Esophagus muscularis mucosa (tissue), 4 donors: ENCODE measurements around the gene CRTC1. TPM values are rescaled to one million over a fixed set of nuclear protein-coding genes. Genes with fewer than 3 reads are reported as not detected.

Experiments used
- DNase-seq: peaks from one replicate; pipeline ENCODE4 v3.0.0-alpha.2; 2017; ENCODE audit errors: extremely low spot score
- H3K27ac ChIP-seq, 4 donors: fragments of 200-600 bp; sonication (generic); replicated peaks in 1 of 4; 1 replicate in 3 of 4; 2 replicates in 1 of 4; pipeline ENCODE4 v1.5.1; 2016 to 2019; ENCODE audit warnings: mild to moderate bottlenecking in 1 of 4
- H3K27me3 ChIP-seq, 4 donors: fragments of 200-600 bp; sonication (generic); one replicate each; pipeline versions ENCODE4 v1.5.1 to v1.6.0; 2016 to 2019
- H3K36me3 ChIP-seq, 4 donors: fragments of 200-600 bp; sonication (generic); one replicate each; pipeline ENCODE4 v1.5.1; 2016 to 2019
- H3K4me1 ChIP-seq, 4 donors: fragments of 200-600 bp; sonication (generic); one replicate each; pipeline ENCODE4 v1.5.1; 2016 to 2019
- H3K4me3 ChIP-seq, 4 donors: fragments of 200-600 bp; sonication (generic); 1 replicate in 2 of 4; 2 replicates in 2 of 4; pipeline ENCODE4 v1.5.1; 2016 to 2019; ENCODE audit warnings: mild to moderate bottlenecking in 4 of 4, moderate library complexity in 1 of 4
- H3K9me3 ChIP-seq, 4 donors: fragments of 200-600 bp; sonication (generic); 1 replicate in 3 of 4; 2 replicates in 1 of 4; pipeline ENCODE4 v1.5.1; 2016 to 2019
- EP300 ChIP-seq: sonication (generic); formaldehyde crosslinking; IDR thresholded peaks from one replicate; pipeline ENCODE4 v1.6.1; 2017; ENCODE audit warnings: antibody characterized with exemption
- POLR2A ChIP-seq: fragments of 450-650 bp; IDR thresholded peaks from one replicate; pipeline ENCODE4 v1.6.1; 2017; ENCODE audit warnings: antibody characterized with exemption, moderate library complexity, mild to moderate bottlenecking, low read depth
- POLR2AphosphoS5 ChIP-seq, 2 donors: sonication (generic); formaldehyde crosslinking; IDR thresholded peaks; one replicate each; pipeline ENCODE4 v1.6.1; 2017; ENCODE audit warnings: antibody characterized with exemption in 2 of 2
- WGBS: methylation state at CpG from one replicate; pipeline ENCODE4 v1.1.5; 2018; 5-methylcytosine and 5-hydroxymethylcytosine counted together
- intact Hi-C: fragments of 100-400 bp; cut with DNase I; formaldehyde crosslinking; loops from one replicate; pipeline ENCODE4 v1.15.1; 2023
- total RNA-seq, 4 donors: library from RNA; depleted of rRNA; stranded (reverse); fragments of >200 nt; gene quantifications; one replicate each; pipeline versions ENCODE4 v1.1.0 to v1.2.1, GENCODE V29; 2016
- TF ChIP-seq, protein P1 (sequence below), 3 experiments: fragments of 200-600 bp in 2 of 3; fragments of 450-650 bp in 1 of 3; sonication (generic) in 2 of 3; IDR thresholded peaks; one replicate each; pipeline ENCODE4 v1.5.1; 2017 to 2019; ENCODE audit warnings: antibody characterized with exemption in 3 of 3, mild to moderate bottlenecking in 2 of 3, moderate library complexity in 1 of 3

Gene CRTC1
- total RNA-seq, 4 donors from 2014 or later: 5.3 to 10.1 (median 6.6) TPM

GRCh38 chr19:18792661-18793060 is 109.2 kb downstream of the CRTC1 start:
- intact Hi-C loops: no loop called here
- Histone ChIP-seq H3K27me3 (peaks cover 12 to 97% (median 45%) of the 10 kb centered on the region in 4 donors), H3K36me3 (no peaks in the 10 kb centered on the region), H3K4me1 (peaks cover 29 to 44% (median 43%) of the 10 kb centered on the region in 4 donors), H3K4me3 (no peak overlapping the region), H3K27ac (no peak overlapping the region), H3K9me3 (no peaks in the 10 kb centered on the region)
- no peak for DNase-seq
- 92% methylated on average over 3 of the region's 3 CpGs for WGBS
- TF ChIP-seq, protein P1, sequence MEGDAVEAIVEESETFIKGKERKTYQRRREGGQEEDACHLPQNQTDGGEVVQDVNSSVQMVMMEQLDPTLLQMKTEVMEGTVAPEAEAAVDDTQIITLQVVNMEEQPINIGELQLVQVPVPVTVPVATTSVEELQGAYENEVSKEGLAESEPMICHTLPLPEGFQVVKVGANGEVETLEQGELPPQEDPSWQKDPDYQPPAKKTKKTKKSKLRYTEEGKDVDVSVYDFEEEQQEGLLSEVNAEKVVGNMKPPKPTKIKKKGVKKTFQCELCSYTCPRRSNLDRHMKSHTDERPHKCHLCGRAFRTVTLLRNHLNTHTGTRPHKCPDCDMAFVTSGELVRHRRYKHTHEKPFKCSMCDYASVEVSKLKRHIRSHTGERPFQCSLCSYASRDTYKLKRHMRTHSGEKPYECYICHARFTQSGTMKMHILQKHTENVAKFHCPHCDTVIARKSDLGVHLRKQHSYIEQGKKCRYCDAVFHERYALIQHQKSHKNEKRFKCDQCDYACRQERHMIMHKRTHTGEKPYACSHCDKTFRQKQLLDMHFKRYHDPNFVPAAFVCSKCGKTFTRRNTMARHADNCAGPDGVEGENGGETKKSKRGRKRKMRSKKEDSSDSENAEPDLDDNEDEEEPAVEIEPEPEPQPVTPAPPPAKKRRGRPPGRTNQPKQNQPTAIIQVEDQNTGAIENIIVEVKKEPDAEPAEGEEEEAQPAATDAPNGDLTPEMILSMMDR (IDR thresholded peaks at IDR 0.05): no peak
- TF ChIP-seq POLR2A (no peak), EP300 (no peak), POLR2AphosphoS5 (IDR thresholded peaks at IDR 0.05) (no peak)

- peaks cover 27 to 38% (median 36%) of the 10 kb centered on the region in 4 donors for H3K4me1 ChIP-seq
- TF ChIP-seq, protein P1 (IDR thresholded peaks at IDR 0.05): no peak
- TF ChIP-seq POLR2A: no peak
- no peak overlapping the region for H3K27ac ChIP-seq
- peaks cover 12 to 97% (median 38%) of the 10 kb centered on the region in 4 donors for H3K27me3 ChIP-seq
- intact Hi-C loops: no loop called here
- no peaks in the 10 kb centered on the region for H3K36me3 ChIP-seq
- 90% methylated on average over 13 of the region's 13 CpGs for WGBS
- no peak for DNase-seq
- H3K9me3 ChIP-seq: no peaks in the 10 kb centered on the region
- no peak overlapping the region for H3K4me3 ChIP-seq
Measured at GRCh38 chr19:18793144-18794028, 109.9 kb downstream of the CRTC1 start.

GRCh38 chr19:18794029-18794313 is 110.5 kb downstream of the CRTC1 start:
- TF ChIP-seq POLR2AphosphoS5 (IDR thresholded peaks at IDR 0.05) (no peak), EP300 (no peak), POLR2A (no peak)
- TF ChIP-seq, protein P1 (IDR thresholded peaks at IDR 0.05): no peak
- intact Hi-C loops: no loop called here
- H3K27ac ChIP-seq: no peak overlapping the region
- no peak for DNase-seq
- no peaks in the 10 kb centered on the region for H3K36me3 ChIP-seq
- 79% methylated on average over 5 of the region's 5 CpGs for WGBS
- no peak overlapping the region for H3K4me3 ChIP-seq
- peaks cover 21 to 32% (median 30%) of the 10 kb centered on the region in 4 donors for H3K4me1 ChIP-seq
- peaks cover 12 to 97% (median 32%) of the 10 kb centered on the region in 4 donors for H3K27me3 ChIP-seq
- H3K9me3 ChIP-seq: no peaks in the 10 kb centered on the region

DNA sequence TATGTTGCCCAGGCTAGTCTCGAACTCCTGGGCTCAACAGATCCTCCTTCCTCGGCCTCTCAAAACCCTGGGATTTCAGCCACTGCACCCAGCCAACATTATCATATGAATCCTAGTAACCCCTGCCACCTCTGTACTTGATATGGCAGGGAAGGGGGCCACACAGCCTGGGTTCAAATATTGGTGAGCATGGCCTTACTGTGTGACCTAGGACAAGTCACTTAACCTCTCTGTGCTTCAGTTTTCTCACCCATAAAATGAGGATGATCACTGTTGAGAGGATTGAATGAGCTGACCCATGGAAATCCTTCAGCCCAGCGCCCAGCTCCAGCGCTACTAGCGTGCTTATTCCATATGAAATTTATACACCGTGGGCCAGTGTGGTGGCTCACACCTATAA is 111.2 kb downstream of the CRTC1 start:
- peaks cover 5 to 96% (median 25%) of the 10 kb centered on the region in 4 donors for H3K27me3 ChIP-seq
- no peaks in the 10 kb centered on the region for H3K9me3 ChIP-seq
- DNase-seq: no peak
- H3K4me1 ChIP-seq: peaks cover 14 to 25% (median 23%) of the 10 kb centered on the region in 4 donors
- WGBS: 96% methylated on average over 6 of the region's 6 CpGs
- H3K27ac ChIP-seq: no peak overlapping the region
- no peaks in the 10 kb centered on the region for H3K36me3 ChIP-seq
- TF ChIP-seq POLR2AphosphoS5 (IDR thresholded peaks at IDR 0.05) (no peak), EP300 (no peak), POLR2A (no peak)
- TF ChIP-seq, protein P1 (IDR thresholded peaks at IDR 0.05): no peak
- intact Hi-C loops: no loop called here
- no peak overlapping the region for H3K4me3 ChIP-seq
